AG09319 (cell line): Measurements from ENCODE around the gene LAS1L.

Source experiments
- DNase-seq: peaks from one replicate; pipeline ENCODE4 v3.0.0-alpha.2; 2010; ENCODE audit warnings: low read depth; ENCODE audit errors: extremely low read depth
- TF ChIP-seq, protein P1 (sequence below): IDR thresholded peaks from 2 replicates; pipeline ENCODE4 v1.5.1; 2011; ENCODE audit warnings: low read depth, mild to moderate bottlenecking, inconsistent platforms, low read length, moderate library complexity

The LAS1L gene

DNA sequence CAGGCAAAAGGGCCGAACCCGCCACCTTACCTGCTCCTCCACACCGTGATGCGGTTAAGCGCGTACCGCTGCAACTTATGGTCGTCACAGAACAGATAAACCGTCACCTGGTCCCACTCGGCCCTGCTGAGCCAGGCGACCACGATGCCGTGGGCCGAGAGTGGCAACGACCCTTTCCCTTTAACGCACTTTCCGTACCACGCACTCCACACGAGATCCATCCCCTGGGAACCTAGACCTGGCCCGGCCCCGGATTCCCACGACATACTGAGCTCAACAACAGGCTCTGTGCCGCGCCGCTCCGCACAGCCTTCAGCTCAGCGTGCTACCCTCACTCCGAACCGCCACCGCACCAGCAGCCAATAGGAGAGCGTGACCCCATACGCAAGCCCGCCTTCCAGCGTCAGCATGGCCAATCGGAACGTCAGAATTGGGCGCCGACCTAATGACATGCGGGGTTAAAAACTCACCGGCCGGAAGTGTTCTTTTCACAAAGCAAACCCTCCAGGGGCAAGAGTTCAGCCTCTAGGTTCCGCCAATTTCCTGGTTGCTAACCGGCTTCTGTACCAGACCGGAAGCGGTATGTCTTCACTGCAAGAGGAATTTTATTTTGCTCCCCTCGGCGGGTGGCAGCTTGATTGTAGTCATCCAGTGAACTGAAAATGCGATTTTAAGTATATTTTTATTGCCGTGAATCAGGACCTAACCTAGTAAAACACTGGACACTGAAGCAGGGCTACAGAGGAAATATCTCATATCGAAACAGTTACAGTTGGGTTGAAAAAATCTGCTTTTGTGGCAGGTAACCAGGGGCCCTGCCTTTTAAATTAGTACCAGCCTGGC is at the start of gene LAS1L:
Gene LAS1L (minus strand): TSS at position 338 of the 843 bp plus-strand sequence. CDS start 72 bp downstream, at position 266.
- peak; percentile 84 for DNase-seq
- TF ChIP-seq, protein P1, sequence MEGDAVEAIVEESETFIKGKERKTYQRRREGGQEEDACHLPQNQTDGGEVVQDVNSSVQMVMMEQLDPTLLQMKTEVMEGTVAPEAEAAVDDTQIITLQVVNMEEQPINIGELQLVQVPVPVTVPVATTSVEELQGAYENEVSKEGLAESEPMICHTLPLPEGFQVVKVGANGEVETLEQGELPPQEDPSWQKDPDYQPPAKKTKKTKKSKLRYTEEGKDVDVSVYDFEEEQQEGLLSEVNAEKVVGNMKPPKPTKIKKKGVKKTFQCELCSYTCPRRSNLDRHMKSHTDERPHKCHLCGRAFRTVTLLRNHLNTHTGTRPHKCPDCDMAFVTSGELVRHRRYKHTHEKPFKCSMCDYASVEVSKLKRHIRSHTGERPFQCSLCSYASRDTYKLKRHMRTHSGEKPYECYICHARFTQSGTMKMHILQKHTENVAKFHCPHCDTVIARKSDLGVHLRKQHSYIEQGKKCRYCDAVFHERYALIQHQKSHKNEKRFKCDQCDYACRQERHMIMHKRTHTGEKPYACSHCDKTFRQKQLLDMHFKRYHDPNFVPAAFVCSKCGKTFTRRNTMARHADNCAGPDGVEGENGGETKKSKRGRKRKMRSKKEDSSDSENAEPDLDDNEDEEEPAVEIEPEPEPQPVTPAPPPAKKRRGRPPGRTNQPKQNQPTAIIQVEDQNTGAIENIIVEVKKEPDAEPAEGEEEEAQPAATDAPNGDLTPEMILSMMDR: no peak

DNA sequence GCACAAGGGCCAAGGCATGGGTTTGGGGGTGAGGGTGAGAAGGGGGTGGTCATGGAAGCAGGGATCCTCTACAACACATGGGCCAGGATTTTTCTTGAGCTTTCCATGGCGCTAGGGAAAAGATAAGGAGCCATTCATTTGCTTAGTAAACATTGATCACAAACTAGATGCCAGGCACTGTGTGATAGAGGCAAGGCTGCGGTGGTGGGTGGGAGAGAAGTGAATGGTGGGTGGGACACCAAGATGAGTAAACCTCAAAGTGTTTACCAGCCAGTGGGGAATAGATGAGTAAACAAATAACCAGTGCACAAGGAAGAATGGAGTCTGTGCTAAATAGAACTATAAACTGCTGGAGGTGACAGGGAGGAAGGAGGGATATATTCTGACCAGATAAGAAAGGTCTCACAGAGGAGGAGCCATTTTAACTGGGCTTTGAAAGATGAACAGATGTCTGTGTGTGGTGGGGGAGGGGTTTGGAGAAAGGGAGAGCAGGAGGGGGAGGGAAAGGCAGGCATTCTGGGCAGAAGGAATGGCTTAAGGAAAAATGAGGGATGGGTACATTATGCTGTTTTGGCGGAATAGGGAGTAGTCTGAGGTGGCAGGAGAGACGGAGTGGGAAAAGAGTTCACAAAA is 48.0 kb upstream of the LAS1L start:
- no peak for DNase-seq
- TF ChIP-seq, protein P1: no peak

DNA sequence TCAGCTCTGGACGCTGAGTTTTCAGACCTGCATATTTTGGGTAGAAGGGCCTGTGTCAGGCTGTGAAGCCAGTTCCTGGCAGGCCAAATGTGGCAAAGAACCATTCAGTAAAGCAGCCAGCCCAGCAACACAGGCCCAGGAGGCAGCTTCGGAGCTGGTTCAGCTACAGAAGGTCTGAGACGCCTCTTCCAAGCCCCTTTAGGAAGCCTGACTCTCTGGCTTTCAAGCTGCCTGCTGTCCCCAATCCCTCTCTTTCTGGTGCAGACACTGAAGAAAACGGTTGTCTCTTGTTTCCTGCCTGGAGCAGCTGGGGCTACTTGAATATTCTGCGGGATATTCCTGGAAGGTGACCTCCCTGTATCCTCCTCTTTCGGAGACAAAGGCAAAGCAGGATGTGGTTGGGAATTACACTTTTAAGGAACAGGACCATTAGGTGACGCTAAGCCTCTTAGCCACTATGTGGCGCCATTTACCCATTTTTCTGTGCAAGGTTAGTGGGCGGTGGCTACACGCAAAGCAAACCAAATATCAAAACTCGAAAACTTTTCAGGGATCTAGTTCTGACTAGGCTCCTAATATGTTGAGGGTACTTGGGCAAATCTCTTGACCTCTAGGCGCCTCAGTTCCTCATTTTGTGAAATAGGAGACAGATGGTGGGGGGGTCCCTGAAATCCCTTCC is 47.2 kb upstream of the LAS1L start:
- TF ChIP-seq, protein P1: peak; percentile 76
- no peak for DNase-seq

DNA sequence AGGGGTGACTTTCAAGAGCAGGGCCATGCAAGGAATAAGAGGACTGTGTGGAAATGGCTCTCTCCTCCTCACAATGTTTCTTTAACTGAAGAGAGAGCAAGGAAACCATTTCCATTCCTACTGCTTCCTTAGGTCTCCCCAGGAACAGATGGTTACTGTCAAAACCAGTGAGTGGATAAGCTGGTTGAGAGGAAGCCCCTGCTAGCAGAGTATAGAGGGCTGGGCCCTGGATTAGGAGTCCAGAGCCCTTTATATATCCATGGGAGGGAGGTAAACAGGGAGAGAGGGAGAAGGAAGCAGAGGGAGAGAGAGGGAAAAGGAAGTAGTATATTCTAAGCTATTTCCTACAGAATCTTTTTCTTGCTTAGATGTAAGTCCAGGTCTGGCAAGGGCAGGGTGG is 43.8 kb upstream of the LAS1L start:
- TF ChIP-seq, protein P1: no peak
- DNase-seq: no peak

DNA sequence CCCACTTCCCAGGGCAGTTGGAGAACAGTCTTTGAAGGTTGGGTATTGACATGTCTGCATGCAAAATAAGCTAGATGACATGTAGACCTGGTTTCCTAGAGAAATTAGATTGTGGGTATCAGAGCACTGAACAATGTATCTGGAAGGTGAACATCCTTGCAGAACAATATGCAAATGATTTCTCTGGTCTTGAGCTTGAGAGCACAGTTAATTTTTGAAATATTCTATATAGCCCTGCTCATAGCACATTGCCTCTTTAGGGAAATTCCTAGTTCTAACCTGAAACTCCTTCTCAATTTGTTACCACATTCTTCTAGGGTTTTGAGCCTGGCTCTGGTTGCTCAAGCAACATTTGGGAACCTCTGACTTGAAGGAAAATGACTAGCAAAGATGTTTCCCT is 41.6 kb upstream of the LAS1L start:
- DNase-seq: no peak
- TF ChIP-seq, protein P1: no peak

DNA sequence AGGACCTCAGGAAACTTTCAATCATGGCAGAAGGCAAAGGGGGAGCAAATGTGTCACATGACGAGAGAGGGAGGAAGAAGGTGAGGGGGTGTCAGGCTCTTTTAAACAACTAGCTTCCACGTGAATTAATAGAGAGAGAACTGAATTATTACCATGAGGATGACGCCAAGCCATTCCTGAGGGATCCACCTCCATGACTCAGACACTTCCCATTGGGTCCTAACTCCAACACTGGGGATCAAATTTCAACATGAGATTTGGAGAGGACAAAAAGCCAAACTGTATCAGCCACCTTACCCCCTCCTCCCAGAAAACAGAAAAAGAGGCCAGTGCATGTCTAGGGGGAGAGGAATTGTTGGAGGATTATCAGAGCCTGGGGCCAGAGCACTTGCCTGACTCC is 40.4 kb upstream of the LAS1L start:
- no peak for DNase-seq
- TF ChIP-seq, protein P1: no peak

DNA sequence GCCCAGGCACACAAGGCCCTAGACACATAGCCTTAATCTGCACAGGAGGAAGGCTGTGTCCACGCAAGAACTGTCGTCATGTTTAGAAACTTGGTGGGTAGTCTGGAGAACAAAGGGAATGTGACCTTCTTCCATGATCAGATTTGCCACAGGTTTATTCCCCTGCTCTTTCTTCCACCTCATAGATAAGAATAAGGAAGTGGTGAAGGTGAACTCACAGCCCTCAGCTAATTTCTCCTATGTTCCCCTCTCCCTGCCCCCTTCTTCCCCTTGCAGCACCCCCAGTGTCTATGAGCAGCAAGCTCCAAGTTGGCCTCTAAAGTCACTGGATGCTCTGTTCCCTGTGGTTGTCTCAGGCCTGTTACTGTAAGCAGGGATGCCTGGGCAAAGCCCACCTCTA is 39.8 kb upstream of the LAS1L start:
- no peak for DNase-seq
- TF ChIP-seq, protein P1: no peak
